RCC 7860 (cell line): ENCODE measurements around the gene MYBPHL.

Experiments
- DNase-seq: peaks from one replicate; pipeline ENCODE4 v3.0.0-alpha.2; 2015; ENCODE audit warnings: low spot score
- FAIRE-seq: peaks from 2 replicates; lab custom pipeline; 2012; peaks lifted over from hg19 to GRCh38; lab: Jason Lieb, UNC

Gene MYBPHL

DNA sequence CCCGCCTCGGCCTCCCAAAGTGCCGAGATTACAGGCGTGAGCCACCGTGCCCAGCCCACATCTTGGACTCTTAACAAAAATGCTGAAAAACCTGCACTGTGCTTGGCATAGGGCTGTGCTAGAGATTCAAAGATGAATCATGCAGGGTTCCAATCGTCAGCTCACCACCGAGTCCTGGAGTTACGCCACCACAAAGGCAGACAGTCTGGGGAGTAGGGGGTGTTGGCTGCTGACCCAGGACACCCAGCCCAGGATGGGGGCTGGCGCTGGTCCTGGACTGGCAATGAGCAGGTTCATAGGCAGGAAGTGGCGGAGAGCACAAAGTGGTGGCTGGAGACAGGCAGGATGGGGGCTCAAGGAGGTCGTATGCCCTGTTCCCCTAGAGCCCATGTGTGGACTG is 39.8 kb downstream of the MYBPHL start:
- FAIRE-seq (no peak), DNase-seq (peak; percentile 27)

- FAIRE-seq, result no peak
- no peak for DNase-seq
Observed at GRCh38 chr1:109265741-109266330, 41.0 kb downstream of the MYBPHL start.

DNA sequence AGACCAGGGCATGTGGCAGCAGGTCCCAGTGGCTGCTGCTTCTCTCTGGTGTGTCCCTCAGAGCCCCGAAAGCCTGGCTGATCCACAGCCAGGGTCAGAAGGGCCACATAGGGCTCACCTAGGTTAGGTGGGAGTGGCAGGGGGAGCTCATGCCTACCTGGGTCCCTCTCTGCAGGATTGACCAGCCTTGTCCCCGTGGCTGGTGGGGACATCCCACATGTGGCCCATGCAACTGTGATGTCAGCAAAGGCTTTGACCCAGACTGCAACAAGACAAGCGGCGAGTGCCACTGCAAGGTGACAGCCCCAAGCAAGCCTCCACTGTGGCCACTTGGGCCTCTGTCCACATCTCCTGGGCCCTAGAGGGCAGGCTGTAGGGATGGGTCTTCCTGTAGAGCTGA is 41.8 kb downstream of the MYBPHL start:
- FAIRE-seq, result no peak
- no peak for DNase-seq

- DNase-seq, result no peak
- FAIRE-seq, result no peak
Observed at GRCh38 chr1:109264379-109264755, 42.4 kb downstream of the MYBPHL start.

- DNase-seq, result peak; percentile 95
- FAIRE-seq, result peak; percentile 91
Observed at GRCh38 chr1:109263597-109264378, 43.0 kb downstream of the MYBPHL start.

GRCh38 chr1:109263234-109263596 is 43.6 kb downstream of the MYBPHL start:
- FAIRE-seq (no peak), DNase-seq (no peak)

DNA sequence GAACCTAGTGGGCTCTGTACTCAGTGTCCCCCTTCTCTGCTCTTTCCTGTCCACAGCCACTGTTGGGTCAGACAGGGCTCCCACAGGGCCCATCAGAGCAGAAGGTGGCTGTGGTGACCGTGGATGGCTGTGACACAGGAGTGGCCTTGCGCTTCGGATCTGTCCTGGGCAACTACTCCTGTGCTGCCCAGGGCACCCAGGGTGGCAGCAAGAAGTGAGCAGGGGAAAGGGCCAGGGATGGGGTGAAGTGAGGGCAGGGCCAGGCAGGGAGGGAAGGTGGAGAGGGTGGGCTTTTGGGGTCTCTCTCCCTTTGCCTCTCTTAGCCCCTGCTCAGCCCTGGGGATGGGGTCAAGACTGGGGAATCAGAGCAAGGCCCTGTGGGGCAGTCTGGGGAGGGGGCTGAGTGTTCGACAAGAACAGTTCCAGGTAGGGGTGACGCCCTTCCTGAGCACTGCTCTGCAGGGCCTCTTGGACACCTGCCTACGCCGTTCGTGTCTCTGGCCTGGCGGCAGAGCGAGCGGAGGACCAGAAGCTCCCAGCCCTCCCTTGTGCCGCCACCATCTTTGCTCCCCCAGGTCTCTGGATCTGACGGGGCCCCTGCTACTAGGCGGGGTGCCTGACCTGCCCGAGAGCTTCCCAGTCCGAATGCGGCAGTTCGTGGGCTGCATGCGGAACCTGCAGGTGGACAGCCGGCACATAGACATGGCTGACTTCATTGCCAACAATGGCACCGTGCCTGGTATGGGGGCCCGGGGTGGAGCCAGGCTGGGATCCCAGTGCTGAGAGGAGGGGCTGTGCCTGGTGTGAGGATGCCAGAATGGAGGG is 44.4 kb downstream of the MYBPHL start:
- FAIRE-seq (no peak), DNase-seq (no peak)

DNA sequence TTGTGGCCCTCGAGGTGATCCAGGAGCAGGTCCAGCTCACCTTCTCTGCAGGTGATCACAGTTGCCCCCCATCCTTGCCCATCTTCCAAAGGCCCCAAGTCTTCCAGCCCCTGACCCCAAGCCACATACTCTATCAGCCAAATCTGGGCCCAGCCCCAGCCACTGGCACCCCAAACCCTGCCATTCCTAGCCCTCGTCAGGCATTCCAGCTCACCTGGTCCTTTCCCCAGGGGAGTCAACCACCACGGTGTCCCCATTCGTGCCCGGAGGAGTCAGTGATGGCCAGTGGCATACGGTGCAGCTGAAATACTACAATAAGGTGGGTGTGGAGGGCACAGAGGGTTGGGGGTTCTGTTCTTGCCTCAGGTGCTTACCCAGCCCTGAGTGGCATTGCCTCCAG is 45.2 kb downstream of the MYBPHL start:
- no peak for FAIRE-seq

GRCh38 chr1:109261006-109261405 is 45.8 kb downstream of the MYBPHL start:
- DNase-seq (no peak), FAIRE-seq (no peak)

More for the DNA sequence above, 45.2 kb downstream of the MYBPHL start:
- DNase-seq, result no peak

DNA sequence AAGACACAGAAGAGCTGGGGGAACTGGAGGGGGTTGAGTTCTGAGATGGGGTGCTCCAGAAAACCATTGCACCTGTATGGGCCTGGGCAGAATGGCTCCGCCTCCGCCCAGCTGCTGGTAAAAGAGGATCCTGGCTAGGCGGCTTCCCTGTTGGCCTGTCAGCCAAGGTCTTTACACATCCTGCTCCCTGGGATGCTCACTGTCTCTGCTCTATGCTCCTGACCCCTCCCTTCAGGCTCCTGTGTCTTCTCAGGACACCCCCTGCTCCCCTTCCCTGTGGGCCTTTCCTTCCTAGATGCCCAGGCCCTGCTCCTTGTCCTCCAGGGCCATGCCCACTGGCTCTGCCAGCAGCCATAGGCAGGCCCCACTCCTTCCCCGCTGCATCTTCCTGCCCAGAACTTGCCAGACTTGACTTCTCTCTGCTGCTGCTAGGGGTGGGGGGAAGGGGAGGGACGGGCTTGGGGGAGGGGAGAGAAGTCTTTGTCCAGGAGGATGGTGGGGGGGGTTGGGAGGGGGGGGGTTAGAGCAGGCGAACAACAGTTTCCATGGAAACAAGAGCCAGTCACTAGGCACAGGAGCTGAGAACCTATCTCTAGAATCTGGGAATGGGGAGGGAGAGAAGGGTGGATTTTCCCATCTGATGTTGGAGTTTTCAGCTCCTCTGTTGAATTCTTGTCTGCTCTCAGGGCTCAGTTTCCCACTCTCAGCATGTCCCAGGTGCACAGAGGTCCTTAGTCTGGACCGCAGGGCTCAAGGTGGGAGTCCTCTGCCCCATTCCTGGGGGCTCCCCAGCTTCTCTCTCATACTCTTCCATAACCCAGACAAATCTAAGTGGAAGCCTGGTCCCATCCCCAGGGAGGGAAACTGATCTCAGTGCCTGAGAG is 46.9 kb downstream of the MYBPHL start:
- FAIRE-seq (no peak), DNase-seq (no peak)

GRCh38 chr1:109258481-109259466 is 48.0 kb downstream of the MYBPHL start:
- DNase-seq (no peak), FAIRE-seq (no peak)

DNA sequence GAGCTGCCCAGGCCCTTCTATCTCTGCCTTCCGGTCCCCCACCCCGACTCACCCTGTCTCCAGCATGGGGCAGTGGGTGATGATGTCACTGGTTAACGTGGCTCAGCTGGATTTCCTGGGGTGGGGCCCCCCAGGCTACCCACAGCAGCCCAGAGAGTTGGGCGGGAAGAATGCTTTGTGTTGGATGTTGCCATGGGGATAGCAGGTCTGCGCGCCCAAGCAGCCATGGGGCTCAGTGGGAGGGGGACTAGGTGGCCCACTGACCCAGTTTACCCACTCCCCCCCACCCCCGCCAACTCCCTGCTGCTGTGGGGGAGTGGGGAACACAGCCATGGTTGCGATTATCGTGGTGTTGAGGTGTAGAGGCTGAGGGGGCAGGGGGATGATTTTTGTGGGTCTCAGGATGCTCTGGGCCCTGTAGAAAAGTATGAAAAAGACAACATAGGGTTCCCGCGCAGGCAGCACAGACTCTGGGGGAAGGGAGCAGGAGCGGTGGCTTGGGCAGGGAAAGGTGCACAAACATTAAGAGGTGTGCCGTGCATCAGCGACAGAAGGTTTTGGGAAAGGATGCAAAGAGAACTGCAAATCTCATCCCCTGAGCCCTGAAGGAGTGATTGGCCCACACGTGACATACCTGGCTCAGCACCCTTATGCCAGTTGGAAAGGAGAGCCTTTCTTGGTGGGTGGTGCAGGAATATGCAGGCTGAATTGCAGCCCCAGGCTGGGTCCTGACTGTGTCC is 49.0 kb downstream of the MYBPHL start:
- no peak for FAIRE-seq
- DNase-seq, result no peak

- FAIRE-seq, result no peak
- DNase-seq, result no peak
Observed at GRCh38 chr1:109256971-109257681, 49.7 kb downstream of the MYBPHL start.

DNA sequence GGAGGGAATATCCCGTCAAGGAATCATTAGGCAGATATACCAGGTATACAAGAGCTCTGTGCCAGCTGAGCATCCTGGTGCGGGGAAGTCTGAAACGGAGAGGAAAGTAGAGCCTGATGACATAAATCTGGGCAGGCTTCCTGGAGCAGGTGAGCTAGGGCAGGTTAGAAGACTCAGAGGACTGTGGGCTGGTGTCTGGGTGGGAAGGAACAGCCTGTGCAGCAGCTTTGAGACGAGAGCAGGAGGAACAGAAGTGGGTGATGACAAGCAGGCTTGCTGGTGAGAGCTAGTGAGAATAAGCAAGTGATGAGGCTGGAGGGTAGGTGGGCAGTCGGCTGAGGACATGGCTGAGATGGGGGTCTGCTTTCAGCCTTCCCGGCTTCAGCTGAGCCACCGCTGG is 50.7 kb downstream of the MYBPHL start:
- DNase-seq, result no peak
- no peak for FAIRE-seq

GRCh38 chr1:109255678-109256077 is 51.1 kb downstream of the MYBPHL start:
- DNase-seq (no peak), FAIRE-seq (no peak)

- no peak for DNase-seq
- FAIRE-seq, result no peak
Observed at GRCh38 chr1:109255097-109255651, 51.6 kb downstream of the MYBPHL start.

- FAIRE-seq, result no peak
- peak; percentile 43 for DNase-seq
Observed at GRCh38 chr1:109254621-109255096, 52.2 kb downstream of the MYBPHL start.
